Transverse colon (tissue), 4 donors: ENCODE measurements around the gene SCD5. TPM values are rescaled to one million over a fixed set of nuclear protein-coding genes. Genes with fewer than 3 reads are reported as not detected.

Experiments
- DNase-seq: peaks from one replicate; pipeline ENCODE4 v3.0.0-alpha.2; 2019
- H3K27ac ChIP-seq, 4 donors: fragments of 200-600 bp; sonication (generic); 2 replicates each; pipeline ENCODE4 v1.5.1; 2016 to 2018; ENCODE audit warnings: inconsistent platforms in 4 of 4
- H3K27me3 ChIP-seq: fragments of 200-600 bp; sonication (generic); 2 replicates; pipeline ENCODE4 v1.5.1; 2017; ENCODE audit warnings: inconsistent platforms
- H3K36me3 ChIP-seq, 4 donors: fragments of 200-600 bp; sonication (generic); 2 replicates each; pipeline ENCODE4 v1.5.1; 2017 to 2019; ENCODE audit warnings: inconsistent platforms in 4 of 4
- H3K4me1 ChIP-seq, 4 donors: fragments of 200-600 bp; sonication (generic); 2 replicates each; pipeline ENCODE4 v1.5.1; 2017 to 2020; ENCODE audit warnings: inconsistent platforms in 4 of 4
- H3K4me3 ChIP-seq, 4 donors: fragments of 200-600 bp; sonication (generic); 1 replicate in 1 of 4; 2 replicates in 3 of 4; pipeline versions ENCODE4 v1.5.1 to v1.6.1; 2017 to 2019; ENCODE audit warnings: inconsistent platforms in 4 of 4
- H3K9me3 ChIP-seq, 2 donors: fragments of 200-600 bp; sonication (generic); 2 replicates each; pipeline ENCODE4 v1.5.1; 2017 to 2019; ENCODE audit warnings: inconsistent platforms in 2 of 2
- EP300 ChIP-seq: sonication (generic); formaldehyde crosslinking; IDR thresholded peaks from one replicate; pipeline ENCODE4 v1.6.1; 2017; ENCODE audit warnings: antibody characterized with exemption, low read depth
- POLR2A ChIP-seq: fragments of 450-650 bp; IDR thresholded peaks from one replicate; pipeline ENCODE4 v1.6.1; 2016; ENCODE audit warnings: antibody characterized with exemption, mild to moderate bottlenecking, moderate library complexity
- POLR2AphosphoS5 ChIP-seq, 3 donors: sonication (generic); formaldehyde crosslinking; IDR thresholded peaks; one replicate each; pipeline ENCODE4 v1.6.1; 2016; ENCODE audit warnings: antibody characterized with exemption in 3 of 3
- WGBS, 2 donors: methylation state at CpG; one replicate each; pipeline ENCODE4 v1.1.5; 2018; ENCODE audit warnings: low coverage in 1 of 2; 5-methylcytosine and 5-hydroxymethylcytosine counted together
- in situ Hi-C, 4 donors: fragments of 200-750 bp; cut with MboI; loops; one replicate each; pipeline versions ENCODE4 v1.15.0 to v1.15.1; 2017; ENCODE audit warnings: low sequenced_read_pairs in 3 of 4, low pct_ligation_motif_present in 1 of 4, low pct_unique_long_range_greater_than_20kb in 1 of 4
- intact Hi-C: fragments of 100-400 bp; cut with DNase I; formaldehyde crosslinking; loops from one replicate; pipeline ENCODE4 v1.15.1; 2023; ENCODE audit warnings: low total_unique reads
- total RNA-seq, 4 donors: library from RNA; depleted of rRNA; stranded (reverse); fragments of >200 nt; gene quantifications; one replicate each; pipeline ENCODE4 v1.1.0, GENCODE V29; 2016
- TF ChIP-seq, protein P1 (sequence below), 5 experiments: fragments of 200-600 bp in 3 of 5; fragments of 450-650 bp in 2 of 5; sonication (generic) in 3 of 5; IDR thresholded peaks; 1 replicate in 2 of 5; 2 replicates in 3 of 5; pipeline ENCODE4 v1.5.1; 2016 to 2017; ENCODE audit warnings: antibody characterized with exemption in 5 of 5, inconsistent platforms in 3 of 5, mild to moderate bottlenecking in 2 of 5, moderate library complexity in 1 of 5

Gene SCD5
- total RNA-seq, 4 donors from 2014 or later = 1.5 to 7.5 (median 3.5) TPM

- 80% methylated on average over 3 to 7 of the region's 7 CpGs for WGBS, 2 donors
- no peak overlapping the region for H3K27ac ChIP-seq
- no peak for DNase-seq
- TF ChIP-seq EP300 = no peak
- no peak for TF ChIP-seq POLR2A
- TF ChIP-seq, protein P1, sequence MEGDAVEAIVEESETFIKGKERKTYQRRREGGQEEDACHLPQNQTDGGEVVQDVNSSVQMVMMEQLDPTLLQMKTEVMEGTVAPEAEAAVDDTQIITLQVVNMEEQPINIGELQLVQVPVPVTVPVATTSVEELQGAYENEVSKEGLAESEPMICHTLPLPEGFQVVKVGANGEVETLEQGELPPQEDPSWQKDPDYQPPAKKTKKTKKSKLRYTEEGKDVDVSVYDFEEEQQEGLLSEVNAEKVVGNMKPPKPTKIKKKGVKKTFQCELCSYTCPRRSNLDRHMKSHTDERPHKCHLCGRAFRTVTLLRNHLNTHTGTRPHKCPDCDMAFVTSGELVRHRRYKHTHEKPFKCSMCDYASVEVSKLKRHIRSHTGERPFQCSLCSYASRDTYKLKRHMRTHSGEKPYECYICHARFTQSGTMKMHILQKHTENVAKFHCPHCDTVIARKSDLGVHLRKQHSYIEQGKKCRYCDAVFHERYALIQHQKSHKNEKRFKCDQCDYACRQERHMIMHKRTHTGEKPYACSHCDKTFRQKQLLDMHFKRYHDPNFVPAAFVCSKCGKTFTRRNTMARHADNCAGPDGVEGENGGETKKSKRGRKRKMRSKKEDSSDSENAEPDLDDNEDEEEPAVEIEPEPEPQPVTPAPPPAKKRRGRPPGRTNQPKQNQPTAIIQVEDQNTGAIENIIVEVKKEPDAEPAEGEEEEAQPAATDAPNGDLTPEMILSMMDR (IDR thresholded peaks at IDR 0.05) = no peak
- no peak for TF ChIP-seq POLR2AphosphoS5 (IDR thresholded peaks at IDR 0.05)
- in situ Hi-C loops = no loop called here
- no peaks in the 10 kb centered on the region for H3K9me3 ChIP-seq
- H3K36me3 ChIP-seq = no peaks in the 10 kb centered on the region
- intact Hi-C loops = no loop called here
- H3K4me3 ChIP-seq = no peak overlapping the region
- H3K4me1 ChIP-seq = no peaks in the 10 kb centered on the region
- H3K27me3 ChIP-seq = no peaks in the 10 kb centered on the region
Observed at GRCh38 chr4:82642331-82642730, 156.3 kb downstream of the SCD5 start.

GRCh38 chr4:82640540-82640939, 158.1 kb downstream of the SCD5 start:
- no peak for DNase-seq
- in situ Hi-C loops = no loop called here
- Histone ChIP-seq H3K4me3 (no peak overlapping the region), H3K4me1 (no peaks in the 10 kb centered on the region), H3K9me3 (no peaks in the 10 kb centered on the region), H3K27ac (no peak overlapping the region), H3K27me3 (no peaks in the 10 kb centered on the region), H3K36me3 (no peaks in the 10 kb centered on the region)
- intact Hi-C loops = no loop called here
- 61 to 64% methylated on average over 5 of the region's 5 CpGs for WGBS, 2 donors
- no peak for TF ChIP-seq POLR2AphosphoS5 (IDR thresholded peaks at IDR 0.05)
- no peak for TF ChIP-seq POLR2A
- no peak for TF ChIP-seq EP300
- TF ChIP-seq, protein P1 (IDR thresholded peaks at IDR 0.05) = no peak

- Histone ChIP-seq H3K36me3 (no peaks in the 10 kb centered on the region), H3K27me3 (no peaks in the 10 kb centered on the region), H3K4me1 (no peaks in the 10 kb centered on the region), H3K27ac (no peak overlapping the region), H3K9me3 (no peaks in the 10 kb centered on the region), H3K4me3 (no peak overlapping the region)
- intact Hi-C loops (no loop called here), in situ Hi-C loops (no loop called here)
- TF ChIP-seq, protein P1 (IDR thresholded peaks at IDR 0.05) = no peak
- no peak for TF ChIP-seq POLR2AphosphoS5 (IDR thresholded peaks at IDR 0.05)
- no peak for TF ChIP-seq POLR2A
- TF ChIP-seq EP300 = no peak
- WGBS, 2 donors = 76% methylated on average over 8 of the region's 8 CpGs; no CpG with 5 or more reads in 1 of the 2 donors
- DNase-seq = no peak
Observed at GRCh38 chr4:82639971-82640370, 158.6 kb downstream of the SCD5 start.

DNA sequence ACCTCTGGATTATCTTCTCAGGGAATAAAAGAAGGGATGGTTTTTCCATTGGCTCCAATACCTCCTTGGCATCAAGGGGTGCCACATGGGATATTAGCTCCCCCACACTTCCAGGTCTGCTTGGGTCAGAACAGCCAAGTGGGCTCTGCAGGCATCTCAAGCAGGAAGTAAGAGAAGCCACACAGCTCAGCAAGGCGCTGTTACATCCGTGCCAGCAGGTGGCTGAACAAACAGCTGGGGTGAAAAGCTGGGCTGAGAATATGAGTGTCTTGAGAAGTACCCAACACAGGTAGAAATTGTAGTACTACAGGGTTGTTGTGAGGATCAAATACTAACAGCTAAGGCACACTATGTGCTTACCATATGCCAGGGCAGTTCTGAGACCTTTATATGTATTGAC, 160.1 kb downstream of the SCD5 start:
- 58% methylated on average over 2 of the region's 2 CpGs; no CpG with 5 or more reads in 1 of the 2 donors for WGBS, 2 donors
- in situ Hi-C loops (no loop called here), intact Hi-C loops (no loop called here)
- Histone ChIP-seq H3K27ac (no peak overlapping the region), H3K4me1 (no peaks in the 10 kb centered on the region), H3K4me3 (no peak overlapping the region), H3K9me3 (no peaks in the 10 kb centered on the region), H3K36me3 (no peaks in the 10 kb centered on the region), H3K27me3 (no peaks in the 10 kb centered on the region)
- no peak for TF ChIP-seq POLR2A
- TF ChIP-seq, protein P1 (IDR thresholded peaks at IDR 0.05) = no peak
- no peak for DNase-seq
